Measurements from ENCODE around the gene CCDC174.

GRCh38 chr3:14605744-14606143 is 45.8 kb upstream of the CCDC174 start:
- no peak for TF ChIP-seq USF2 (IDR thresholded peaks at IDR 0.05; ENCODE audit: low read depth, low read length)
- TF ChIP-seq POLR2A (IDR thresholded peaks at IDR 0.05; ENCODE audit: low read depth, low read length), result no peak
- no peak for TF ChIP-seq SMC3 (IDR thresholded peaks at IDR 0.05; ENCODE audit: low read depth, low read length)
- TF ChIP-seq, protein P1, sequence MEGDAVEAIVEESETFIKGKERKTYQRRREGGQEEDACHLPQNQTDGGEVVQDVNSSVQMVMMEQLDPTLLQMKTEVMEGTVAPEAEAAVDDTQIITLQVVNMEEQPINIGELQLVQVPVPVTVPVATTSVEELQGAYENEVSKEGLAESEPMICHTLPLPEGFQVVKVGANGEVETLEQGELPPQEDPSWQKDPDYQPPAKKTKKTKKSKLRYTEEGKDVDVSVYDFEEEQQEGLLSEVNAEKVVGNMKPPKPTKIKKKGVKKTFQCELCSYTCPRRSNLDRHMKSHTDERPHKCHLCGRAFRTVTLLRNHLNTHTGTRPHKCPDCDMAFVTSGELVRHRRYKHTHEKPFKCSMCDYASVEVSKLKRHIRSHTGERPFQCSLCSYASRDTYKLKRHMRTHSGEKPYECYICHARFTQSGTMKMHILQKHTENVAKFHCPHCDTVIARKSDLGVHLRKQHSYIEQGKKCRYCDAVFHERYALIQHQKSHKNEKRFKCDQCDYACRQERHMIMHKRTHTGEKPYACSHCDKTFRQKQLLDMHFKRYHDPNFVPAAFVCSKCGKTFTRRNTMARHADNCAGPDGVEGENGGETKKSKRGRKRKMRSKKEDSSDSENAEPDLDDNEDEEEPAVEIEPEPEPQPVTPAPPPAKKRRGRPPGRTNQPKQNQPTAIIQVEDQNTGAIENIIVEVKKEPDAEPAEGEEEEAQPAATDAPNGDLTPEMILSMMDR (conservative IDR thresholded peaks at IDR 0.05; ENCODE audit: low read depth, low read length), result no peak
- TF ChIP-seq RAD21 (IDR thresholded peaks at IDR 0.05; ENCODE audit: low read length), result no peak
- TF ChIP-seq BHLHE40 (IDR thresholded peaks at IDR 0.05; ENCODE audit: low read depth, low read length), result no peak
- TF ChIP-seq MXI1 (IDR thresholded peaks at IDR 0.05; ENCODE audit: borderline replicate concordance, low read depth, low read length), result no peak

All from IMR-90 (cell line).